ENCODE results near the gene PIGQ. TPM values are rescaled to one million over a fixed set of nuclear protein-coding genes. Genes with fewer than 3 reads are reported as not detected.

PIGQ gene
- total RNA-seq, 2 donors from 2014 or later: 20.8 to 21.0 TPM

DNA sequence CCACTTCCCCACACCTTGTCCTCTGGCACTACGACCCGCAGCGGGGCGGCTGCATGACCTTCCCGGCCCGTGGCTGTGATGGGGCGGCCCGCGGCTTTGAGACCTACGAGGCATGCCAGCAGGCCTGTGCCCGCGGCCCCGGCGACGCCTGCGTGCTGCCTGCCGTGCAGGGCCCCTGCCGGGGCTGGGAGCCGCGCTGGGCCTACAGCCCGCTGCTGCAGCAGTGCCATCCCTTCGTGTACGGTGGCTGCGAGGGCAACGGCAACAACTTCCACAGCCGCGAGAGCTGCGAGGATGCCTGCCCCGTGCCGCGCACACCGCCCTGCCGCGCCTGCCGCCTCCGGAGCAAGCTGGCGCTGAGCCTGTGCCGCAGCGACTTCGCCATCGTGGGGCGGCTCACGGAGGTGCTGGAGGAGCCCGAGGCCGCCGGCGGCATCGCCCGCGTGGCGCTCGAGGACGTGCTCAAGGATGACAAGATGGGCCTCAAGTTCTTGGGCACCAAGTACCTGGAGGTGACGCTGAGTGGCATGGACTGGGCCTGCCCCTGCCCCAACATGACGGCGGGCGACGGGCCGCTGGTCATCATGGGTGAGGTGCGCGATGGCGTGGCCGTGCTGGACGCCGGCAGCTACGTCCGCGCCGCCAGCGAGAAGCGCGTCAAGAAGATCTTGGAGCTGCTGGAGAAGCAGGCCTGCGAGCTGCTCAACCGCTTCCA is 63.7 kb downstream of the PIGQ start:
- DNase-seq (ENCODE audit: low spot score): no peak
- H3K36me3 ChIP-seq: peaks cover 11% of the 10 kb centered on the region
- peaks cover 0 to 52% of the 10 kb centered on the region in 2 donors for H3K4me1 ChIP-seq
- H3K9me3 ChIP-seq: no peaks in the 10 kb centered on the region
- no peak overlapping the region for H3K4me3 ChIP-seq
- H3K27ac ChIP-seq: no peak overlapping the region
- no peaks in the 10 kb centered on the region for H3K27me3 ChIP-seq
- TF ChIP-seq, protein P1, sequence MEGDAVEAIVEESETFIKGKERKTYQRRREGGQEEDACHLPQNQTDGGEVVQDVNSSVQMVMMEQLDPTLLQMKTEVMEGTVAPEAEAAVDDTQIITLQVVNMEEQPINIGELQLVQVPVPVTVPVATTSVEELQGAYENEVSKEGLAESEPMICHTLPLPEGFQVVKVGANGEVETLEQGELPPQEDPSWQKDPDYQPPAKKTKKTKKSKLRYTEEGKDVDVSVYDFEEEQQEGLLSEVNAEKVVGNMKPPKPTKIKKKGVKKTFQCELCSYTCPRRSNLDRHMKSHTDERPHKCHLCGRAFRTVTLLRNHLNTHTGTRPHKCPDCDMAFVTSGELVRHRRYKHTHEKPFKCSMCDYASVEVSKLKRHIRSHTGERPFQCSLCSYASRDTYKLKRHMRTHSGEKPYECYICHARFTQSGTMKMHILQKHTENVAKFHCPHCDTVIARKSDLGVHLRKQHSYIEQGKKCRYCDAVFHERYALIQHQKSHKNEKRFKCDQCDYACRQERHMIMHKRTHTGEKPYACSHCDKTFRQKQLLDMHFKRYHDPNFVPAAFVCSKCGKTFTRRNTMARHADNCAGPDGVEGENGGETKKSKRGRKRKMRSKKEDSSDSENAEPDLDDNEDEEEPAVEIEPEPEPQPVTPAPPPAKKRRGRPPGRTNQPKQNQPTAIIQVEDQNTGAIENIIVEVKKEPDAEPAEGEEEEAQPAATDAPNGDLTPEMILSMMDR (IDR thresholded peaks at IDR 0.05): no peak

Small RNA genes within 50 kb of the gene (microRNA-seq; reads per million reads assigned to microRNA genes)
- 0 to 0.71 reads per million in 2 donors for gene MIR3176 (ENCODE audit: borderline number of aligned reads in 2 of 2, borderline replicate concordance in 1 of 2)
- 0 to 0.71 reads per million in 2 donors for gene MIR5587 (ENCODE audit: borderline number of aligned reads in 2 of 2, borderline replicate concordance in 1 of 2)

Other genes with a start within 250 kb of the PIGQ start
- gene AXIN1, start 217.2 kb upstream of the PIGQ start, total RNA-seq: 10 to 100 TPM; 12.9 to 19.4 TPM
- gene MRPL28, start 199.4 kb upstream of the PIGQ start, total RNA-seq: 10 to 100 TPM; 89.0 to 90.3 TPM
- gene PGAP6, start 188.0 kb upstream of the PIGQ start, total RNA-seq: 10 to 100 TPM; 34.0 to 41.1 TPM
- 10 to 100 TPM; 45.4 to 45.8 TPM for gene NME4, start 172.8 kb upstream of the PIGQ start, total RNA-seq
- 10 to 100 TPM; 10.6 to 18.7 TPM for gene DECR2, start 168.1 kb upstream of the PIGQ start, total RNA-seq
- 10 to 100 TPM; 19.9 to 43.8 TPM for gene RAB11FIP3, start 144.3 kb upstream of the PIGQ start, total RNA-seq
- gene CAPN15, start 42.3 kb upstream of the PIGQ start, total RNA-seq: 10 to 100 TPM; 18.5 to 28.1 TPM
- gene PRR35, start 9.6 kb upstream of the PIGQ start, total RNA-seq: not detected
- under 1 TPM; 0.43 to 0.74 TPM for gene NHLRC4, start 3.0 kb upstream of the PIGQ start, total RNA-seq
- 10 to 100 TPM; 11.1 to 13.5 TPM for gene RAB40C, start 20.1 kb downstream of the PIGQ start, total RNA-seq
- under 1 TPM; 0.52 to 0.71 TPM for gene WFIKKN1, start 61.0 kb downstream of the PIGQ start, total RNA-seq
- 100 to 1,000 TPM; 103 to 137 TPM for gene METTL26, start 66.3 kb downstream of the PIGQ start, total RNA-seq
- 100 to 1,000 TPM; 110 to 121 TPM for gene MCRIP2, start 71.9 kb downstream of the PIGQ start, total RNA-seq
- gene WDR90, start 79.4 kb downstream of the PIGQ start, total RNA-seq: 1 to 10 TPM; 3.0 to 5.7 TPM
- 10 to 100 TPM; 37.8 to 42.8 TPM for gene RHOT2, start 98.2 kb downstream of the PIGQ start, total RNA-seq
- 1 to 10 TPM in 1 of 2 donors, under 1 TPM in 1; 0.67 to 1.3 TPM for gene RHBDL1, start 105.7 kb downstream of the PIGQ start, total RNA-seq
- 100 to 1,000 TPM; 135 to 186 TPM for gene STUB1, start 110.4 kb downstream of the PIGQ start, total RNA-seq
- 10 to 100 TPM; 76.4 to 82.1 TPM for gene JMJD8, start 114.4 kb downstream of the PIGQ start, total RNA-seq
- 10 to 100 TPM in 1 of 2 donors, 1 to 10 TPM in 1; 8.1 to 10.3 TPM for gene WDR24, start 120.4 kb downstream of the PIGQ start, total RNA-seq
- 1 to 10 TPM; 1.3 to 1.7 TPM for gene FBXL16, start 135.8 kb downstream of the PIGQ start, total RNA-seq
- gene METRN, start 145.2 kb downstream of the PIGQ start, total RNA-seq: 10 to 100 TPM; 58.9 to 61.3 TPM
- 10 to 100 TPM; 36.5 to 37.5 TPM for gene ANTKMT, start 151.2 kb downstream of the PIGQ start, total RNA-seq
- gene CCDC78, start 156.5 kb downstream of the PIGQ start, total RNA-seq: under 1 TPM; 0.43 to 0.56 TPM
- gene HAGHL, start 157.1 kb downstream of the PIGQ start, total RNA-seq: 1 to 10 TPM; 9.6 to 9.7 TPM
- gene CIAO3, start 171.0 kb downstream of the PIGQ start, total RNA-seq: 10 to 100 TPM; 23.3 to 25.5 TPM
- gene MSLN, start 190.8 kb downstream of the PIGQ start, total RNA-seq: 10 to 100 TPM; 44.8 to 94.6 TPM
- gene RPUSD1, start 218.4 kb downstream of the PIGQ start, total RNA-seq: 10 to 100 TPM; 11.4 to 13.2 TPM
- gene CHTF18, start 218.7 kb downstream of the PIGQ start, total RNA-seq: 1 to 10 TPM; 1.8 to 2.3 TPM
- not detected for gene GNG13, start 230.8 kb downstream of the PIGQ start, total RNA-seq

Data from right atrium auricular region (tissue), 2 donors.